Measurements from ENCODE around the gene NGFR.

DNA sequence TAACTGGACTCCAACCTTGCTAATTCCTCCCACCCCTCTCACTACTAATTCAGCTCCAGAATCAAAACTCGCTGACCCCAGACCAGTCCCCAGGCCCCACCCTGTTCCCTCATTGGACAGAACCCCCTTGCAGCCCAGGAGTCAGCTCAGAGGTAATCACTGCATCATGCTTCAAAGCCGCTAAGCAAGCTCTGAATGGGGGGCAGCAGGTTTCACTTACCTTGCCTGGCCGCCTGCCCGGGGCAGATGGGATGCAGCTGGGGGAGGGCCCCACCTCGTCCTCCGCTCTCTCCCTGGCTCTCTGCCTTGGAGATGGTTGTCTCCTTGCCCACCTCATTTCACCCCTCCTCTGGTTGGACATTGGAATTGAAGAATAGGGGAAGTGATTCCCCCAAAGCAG is 4.8 kb upstream of the NGFR start:
- TF ChIP-seq, protein P1, sequence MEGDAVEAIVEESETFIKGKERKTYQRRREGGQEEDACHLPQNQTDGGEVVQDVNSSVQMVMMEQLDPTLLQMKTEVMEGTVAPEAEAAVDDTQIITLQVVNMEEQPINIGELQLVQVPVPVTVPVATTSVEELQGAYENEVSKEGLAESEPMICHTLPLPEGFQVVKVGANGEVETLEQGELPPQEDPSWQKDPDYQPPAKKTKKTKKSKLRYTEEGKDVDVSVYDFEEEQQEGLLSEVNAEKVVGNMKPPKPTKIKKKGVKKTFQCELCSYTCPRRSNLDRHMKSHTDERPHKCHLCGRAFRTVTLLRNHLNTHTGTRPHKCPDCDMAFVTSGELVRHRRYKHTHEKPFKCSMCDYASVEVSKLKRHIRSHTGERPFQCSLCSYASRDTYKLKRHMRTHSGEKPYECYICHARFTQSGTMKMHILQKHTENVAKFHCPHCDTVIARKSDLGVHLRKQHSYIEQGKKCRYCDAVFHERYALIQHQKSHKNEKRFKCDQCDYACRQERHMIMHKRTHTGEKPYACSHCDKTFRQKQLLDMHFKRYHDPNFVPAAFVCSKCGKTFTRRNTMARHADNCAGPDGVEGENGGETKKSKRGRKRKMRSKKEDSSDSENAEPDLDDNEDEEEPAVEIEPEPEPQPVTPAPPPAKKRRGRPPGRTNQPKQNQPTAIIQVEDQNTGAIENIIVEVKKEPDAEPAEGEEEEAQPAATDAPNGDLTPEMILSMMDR (IDR thresholded peaks at IDR 0.05) = no peak
- TF ChIP-seq POLR2AphosphoS5 (IDR thresholded peaks at IDR 0.05; ENCODE audit: low read depth, low read length) = no peak
- TF ChIP-seq SIN3A (IDR thresholded peaks at IDR 0.05; ENCODE audit: borderline replicate concordance, insufficient read depth, low read depth, low read length) = no peak
- TF ChIP-seq, protein P2, sequence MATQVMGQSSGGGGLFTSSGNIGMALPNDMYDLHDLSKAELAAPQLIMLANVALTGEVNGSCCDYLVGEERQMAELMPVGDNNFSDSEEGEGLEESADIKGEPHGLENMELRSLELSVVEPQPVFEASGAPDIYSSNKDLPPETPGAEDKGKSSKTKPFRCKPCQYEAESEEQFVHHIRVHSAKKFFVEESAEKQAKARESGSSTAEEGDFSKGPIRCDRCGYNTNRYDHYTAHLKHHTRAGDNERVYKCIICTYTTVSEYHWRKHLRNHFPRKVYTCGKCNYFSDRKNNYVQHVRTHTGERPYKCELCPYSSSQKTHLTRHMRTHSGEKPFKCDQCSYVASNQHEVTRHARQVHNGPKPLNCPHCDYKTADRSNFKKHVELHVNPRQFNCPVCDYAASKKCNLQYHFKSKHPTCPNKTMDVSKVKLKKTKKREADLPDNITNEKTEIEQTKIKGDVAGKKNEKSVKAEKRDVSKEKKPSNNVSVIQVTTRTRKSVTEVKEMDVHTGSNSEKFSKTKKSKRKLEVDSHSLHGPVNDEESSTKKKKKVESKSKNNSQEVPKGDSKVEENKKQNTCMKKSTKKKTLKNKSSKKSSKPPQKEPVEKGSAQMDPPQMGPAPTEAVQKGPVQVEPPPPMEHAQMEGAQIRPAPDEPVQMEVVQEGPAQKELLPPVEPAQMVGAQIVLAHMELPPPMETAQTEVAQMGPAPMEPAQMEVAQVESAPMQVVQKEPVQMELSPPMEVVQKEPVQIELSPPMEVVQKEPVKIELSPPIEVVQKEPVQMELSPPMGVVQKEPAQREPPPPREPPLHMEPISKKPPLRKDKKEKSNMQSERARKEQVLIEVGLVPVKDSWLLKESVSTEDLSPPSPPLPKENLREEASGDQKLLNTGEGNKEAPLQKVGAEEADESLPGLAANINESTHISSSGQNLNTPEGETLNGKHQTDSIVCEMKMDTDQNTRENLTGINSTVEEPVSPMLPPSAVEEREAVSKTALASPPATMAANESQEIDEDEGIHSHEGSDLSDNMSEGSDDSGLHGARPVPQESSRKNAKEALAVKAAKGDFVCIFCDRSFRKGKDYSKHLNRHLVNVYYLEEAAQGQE (IDR thresholded peaks at IDR 0.05; ENCODE audit: insufficient read depth in 1 of 2, low read depth in 2 of 2, low read length in 1 of 2) = no peak
